CD14-positive monocyte (primary cell): ENCODE measurements around the gene SNRNP200. TPM values are rescaled to one million over a fixed set of nuclear protein-coding genes. Genes with fewer than 3 reads are reported as not detected.

ENCODE experiments used
- DNase-seq, 3 donors: peaks; one replicate each; pipeline ENCODE4 v3.0.0-alpha.2; 2011 to 2022
- H2AFZ ChIP-seq: 2 replicates; pipeline ENCODE4 v1.6.0; 2012; ENCODE audit warnings: mild to moderate bottlenecking, low read depth, low read length, inconsistent platforms; ENCODE audit not compliant: insufficient read depth, poor library complexity, severe bottlenecking
- H3K27ac ChIP-seq, 2 donors: 1 replicate in 1 of 2; 2 replicates in 1 of 2; pipeline ENCODE4 v1.5.1; 2012 to 2013; ENCODE audit warnings: low read length in 2 of 2, control low read depth in 1 of 2, inconsistent platforms in 1 of 2, low read depth in 1 of 2, mild to moderate bottlenecking in 1 of 2
- H3K27me3 ChIP-seq, 2 donors: one replicate each; pipeline versions ENCODE4 v1.6.0 to v1.6.1; 2011 to 2013; ENCODE audit warnings: low read length in 2 of 2; ENCODE audit not compliant: control insufficient read depth in 2 of 2, insufficient read depth in 2 of 2
- H3K36me3 ChIP-seq, 2 donors: replicated peaks in 1 of 2; 1 replicate in 1 of 2; 2 replicates in 1 of 2; pipeline versions ENCODE4 v1.5.1 to v1.6.1; 2012 to 2013; ENCODE audit warnings: low read length in 2 of 2, control low read depth in 1 of 2, inconsistent platforms in 1 of 2, mild to moderate bottlenecking in 1 of 2; ENCODE audit not compliant: insufficient read depth in 2 of 2, control insufficient read depth in 1 of 2
- H3K4me1 ChIP-seq, 2 donors: 1 replicate in 1 of 2; 2 replicates in 1 of 2; pipeline versions ENCODE4 v1.5.1 to v1.6.1; 2012 to 2013; ENCODE audit warnings: low read length in 2 of 2, control low read depth in 1 of 2, inconsistent platforms in 1 of 2, mild to moderate bottlenecking in 1 of 2, moderate library complexity in 1 of 2; ENCODE audit not compliant: insufficient read depth in 2 of 2, control insufficient read depth in 1 of 2
- H3K4me2 ChIP-seq: replicated peaks from 2 replicates; pipeline ENCODE3; 2012; ENCODE audit warnings: low read length, moderate library complexity, mild to moderate bottlenecking; ENCODE audit not compliant: poor library complexity, severe bottlenecking; ENCODE audit errors: extremely low read depth
- H3K4me3 ChIP-seq, 3 experiments: fragments of 200-600 bp in 1 of 3; sonication (generic) in 1 of 3; replicated peaks in 1 of 3; 1 replicate in 2 of 3; 2 replicates in 1 of 3; pipeline ENCODE4 v1.5.1; 2011 to 2013; ENCODE audit warnings: low read length in 3 of 3, mild to moderate bottlenecking in 3 of 3, control low read depth in 2 of 3, low read depth in 2 of 3, inconsistent platforms in 1 of 3, moderate library complexity in 1 of 3
- H3K79me2 ChIP-seq: 2 replicates; pipeline ENCODE4 v1.6.0; 2012; ENCODE audit warnings: mild to moderate bottlenecking, control low read depth, inconsistent platforms, low read length, moderate library complexity; ENCODE audit not compliant: insufficient read depth
- H3K9ac ChIP-seq: 2 replicates; pipeline ENCODE4 v1.6.0; 2017; ENCODE audit warnings: low read length, mild to moderate bottlenecking; ENCODE audit not compliant: insufficient read depth, poor library complexity, severe bottlenecking
- H3K9me3 ChIP-seq, 2 donors: replicated peaks in 1 of 2; 1 replicate in 1 of 2; 2 replicates in 1 of 2; pipeline versions ENCODE4 v1.5.1 to v1.6.1; 2012 to 2013; ENCODE audit warnings: low read length in 2 of 2, control low read depth in 1 of 2; ENCODE audit not compliant: control insufficient read depth in 1 of 2, insufficient read depth in 1 of 2
- H4K20me1 ChIP-seq: 2 replicates; pipeline ENCODE4 v1.6.0; 2012; ENCODE audit warnings: mild to moderate bottlenecking, low read length, control low read depth, moderate library complexity; ENCODE audit not compliant: insufficient read depth
- H3K27ac Mint-ChIP-seq, 7 donors: one replicate each; pipeline ENCODE4 v1.8.0; 2020; ENCODE audit warnings: mild to moderate bottlenecking in 7 of 7, mixed read lengths in 7 of 7, moderate library complexity in 6 of 7, inconsistent platforms in 2 of 7
- H3K27me3 Mint-ChIP-seq, 3 donors: one replicate each; pipeline ENCODE4 v1.8.0; 2021 to 2022; ENCODE audit warnings: low read depth in 3 of 3, mild to moderate bottlenecking in 3 of 3, mixed read lengths in 3 of 3, moderate library complexity in 3 of 3, inconsistent platforms in 1 of 3
- H3K36me3 Mint-ChIP-seq, 2 donors: one replicate each; pipeline ENCODE4 v1.8.0; 2020; ENCODE audit warnings: mixed read lengths in 2 of 2, inconsistent platforms in 1 of 2, mild to moderate bottlenecking in 1 of 2
- H3K4me1 Mint-ChIP-seq: one replicate; pipeline ENCODE4 v1.8.0; 2020; ENCODE audit warnings: mild to moderate bottlenecking, mixed read lengths
- H3K4me3 Mint-ChIP-seq, 2 donors: one replicate each; pipeline ENCODE4 v1.8.0; 2020; ENCODE audit warnings: mild to moderate bottlenecking in 2 of 2, mixed read lengths in 2 of 2, moderate library complexity in 1 of 2
- H3K9me3 Mint-ChIP-seq, 7 donors: one replicate each; pipeline ENCODE4 v1.8.0; 2020 to 2022; ENCODE audit warnings: mixed read lengths in 7 of 7, mild to moderate bottlenecking in 6 of 7, moderate library complexity in 6 of 7, inconsistent platforms in 2 of 7
- CTCF ChIP-seq: fragments of 200-600 bp; IDR thresholded peaks from one replicate; pipeline ENCODE4 v1.8.0; 2022; ENCODE audit warnings: antibody characterized with exemption, mild to moderate bottlenecking
- WGBS: methylation state at CpG from one replicate; pipeline ENCODE4 v1.1.5; 2013; ENCODE audit warnings: missing lambda C conversion rate; ENCODE audit not compliant: insufficient coverage; 5-methylcytosine and 5-hydroxymethylcytosine counted together
- intact Hi-C, 2 donors: fragments of 100-400 bp; cut with micrococcal nuclease; formaldehyde crosslinking; loops; one replicate each; pipeline versions ENCODE4 v1.15.0 to v1.15.1; 2023
- polyA plus RNA-seq, 3 donors: library from polyadenylated mRNA; depleted of rRNA in 1 of 3; unstranded in 2 of 3; stranded (reverse) in 1 of 3; fragments of 300-500 nt in 2 of 3; fragments of >200 nt in 1 of 3; fragmentation: Illumina TruSeq in 2 of 3; gene quantifications; 1 replicate in 2 of 3; 2 replicates in 1 of 3; pipeline ENCODE4 v1.2.3, GENCODE V29; 2012 to 2021

Gene SNRNP200
- polyA plus RNA-seq, 3 donors = 27.2 to 122 (median 36.1) TPM

- 100% methylated on average over 3 of the region's 6 CpGs for WGBS
- Histone ChIP-seq H3K27me3 (no peaks in the 10 kb centered on the region), H3K4me3 (peak overlapping the region in 1 of 3 experiments; percentile 67), H3K9me3 (no peaks in the 10 kb centered on the region), H2AFZ (no peak overlapping the region), H3K36me3 (peaks cover 15 to 49% of the 10 kb centered on the region in 2 donors), H3K79me2 (peaks cover 91% of the 10 kb centered on the region), H3K4me1 (peaks cover 76 to 89% of the 10 kb centered on the region in 2 donors), H4K20me1 (peaks cover 20% of the 10 kb centered on the region), H3K9ac (peak overlapping the region; percentile 67), H3K27ac (peak overlapping the region; percentile 94 to 99), H3K4me2 (peak overlapping the region; percentile 64)
- H3K9me3 Mint-ChIP-seq = no peaks in the 10 kb centered on the region
- peaks cover 83% of the 10 kb centered on the region for H3K4me1 Mint-ChIP-seq
- H3K27me3 Mint-ChIP-seq = peaks cover 0 to 6% (median 0%) of the 10 kb centered on the region in 3 donors
- intact Hi-C loops = loop anchor here (5.0 to 10.0 kb wide), 3 partner anchors 34 to 267 kb away; partner anchors contain the start of genes ANKRD36C (in 1 of the 2) and DUSP2 (in 1 of the 2)
- DNase-seq = no peak
- no peak for TF ChIP-seq CTCF
- H3K27ac Mint-ChIP-seq = peak overlapping the region; percentile 97 to 100 (median 98)
- H3K4me3 Mint-ChIP-seq = peak overlapping the region; percentile 69 to 84
- H3K36me3 Mint-ChIP-seq = peaks cover 62 to 73% of the 10 kb centered on the region in 2 donors
These were observed 43.9 kb downstream of the SNRNP200 start for GRCh38 chr2:96261328-96262003.

DNA sequence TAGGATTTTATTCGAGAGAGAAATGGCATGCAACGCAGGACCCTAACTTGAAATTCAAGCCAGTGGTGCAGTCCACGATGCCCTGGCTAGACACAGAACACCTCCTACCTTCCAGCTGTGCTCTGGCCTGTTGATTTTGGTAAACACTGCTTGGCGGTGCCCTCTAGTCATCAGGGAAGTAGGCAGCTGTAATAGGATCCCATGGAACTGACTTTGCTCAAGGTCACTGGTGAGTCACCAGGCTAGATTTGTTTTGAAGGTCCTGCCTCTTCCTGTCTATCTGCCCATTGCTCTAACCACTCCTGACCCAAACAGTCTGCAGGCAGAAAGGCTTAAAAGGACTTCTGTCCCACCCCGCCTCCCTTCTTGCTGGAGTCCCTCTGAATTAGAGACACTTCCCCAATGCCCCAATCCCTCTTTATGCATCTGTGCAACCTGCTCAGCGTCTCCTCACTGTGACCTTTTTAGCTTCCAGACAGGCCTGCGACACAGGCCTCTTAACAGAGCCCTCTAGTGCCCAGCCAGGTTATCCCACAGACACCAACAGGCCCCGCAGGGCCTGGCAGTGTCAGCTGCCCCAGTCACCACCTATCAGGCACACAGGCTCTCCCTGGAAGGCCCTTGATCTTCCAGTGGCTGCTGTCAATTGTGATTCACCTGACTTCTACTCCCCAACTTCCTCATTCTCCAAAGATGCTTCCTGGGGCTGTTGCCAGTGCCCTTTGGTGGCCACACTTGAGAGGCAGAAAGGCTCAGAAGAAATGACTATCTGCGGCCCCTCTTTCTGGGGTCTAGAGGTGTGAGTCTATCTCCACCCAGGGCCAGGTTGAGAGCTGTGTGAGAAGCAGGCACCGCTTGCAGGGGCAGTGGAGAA, 44.7 kb downstream of the SNRNP200 start:
- H3K27ac Mint-ChIP-seq = peak overlapping the region; percentile 97 to 100 (median 98)
- H3K27me3 ChIP-seq = no peaks in the 10 kb centered on the region
- H2AFZ ChIP-seq = no peak overlapping the region
- 28% methylated on average over 8 of the region's 10 CpGs for WGBS
- no peaks in the 10 kb centered on the region for H3K9me3 ChIP-seq
- H3K4me3 ChIP-seq = peak overlapping the region in 2 of 3 experiments; percentile 1 to 67
- H3K4me2 ChIP-seq = peak overlapping the region; percentile 64
- peak overlapping the region; percentile 94 to 99 for H3K27ac ChIP-seq
- H3K36me3 ChIP-seq = peaks cover 15 to 53% of the 10 kb centered on the region in 2 donors
- peak overlapping the region; percentile 69 to 84 for H3K4me3 Mint-ChIP-seq
- peaks cover 0 to 5% (median 0%) of the 10 kb centered on the region in 3 donors for H3K27me3 Mint-ChIP-seq
- no peak for TF ChIP-seq CTCF
- peaks cover 66 to 81% of the 10 kb centered on the region in 2 donors for H3K36me3 Mint-ChIP-seq
- DNase-seq = peak; percentile 90 to 96 (median 93)
- no peaks in the 10 kb centered on the region for H3K9me3 Mint-ChIP-seq
- peaks cover 18% of the 10 kb centered on the region for H4K20me1 ChIP-seq
- H3K9ac ChIP-seq = peak overlapping the region; percentile 67
- peaks cover 82 to 94% of the 10 kb centered on the region in 2 donors for H3K4me1 ChIP-seq
- peaks cover 89% of the 10 kb centered on the region for H3K79me2 ChIP-seq
- intact Hi-C loops = loop anchor here (5.0 to 10.0 kb wide), 3 partner anchors 33 to 266 kb away; partner anchors contain the start of genes ANKRD36C (in 1 of the 2) and DUSP2 (in 1 of the 2)
- H3K4me1 Mint-ChIP-seq = peaks cover 89% of the 10 kb centered on the region
